C1 segment of cervical spinal cord (tissue), 14 donors: Measurements from ENCODE around the gene TIAM2.
A peak's percentile ranks its signal among the peaks of the same experiment; 100 is the strongest.

Source experiments
- DNase-seq, 14 donors: peaks; one replicate each; lab custom pipeline; 2025; lab: John Stamatoyannopoulos, UW

The TIAM2 gene

GRCh38 chr6:155023717-155024116, 28.6 kb downstream of the TIAM2 start:
- DNase-seq = no peak

GRCh38 chr6:155024391-155025027, 29.4 kb downstream of the TIAM2 start:
- no peak for DNase-seq

- DNase-seq = peak in 1 of 14 donors; percentile 30
Measured at GRCh38 chr6:155026022-155026705, 31.0 kb downstream of the TIAM2 start.

- no peak for DNase-seq
Measured at GRCh38 chr6:155026706-155027045, 31.6 kb downstream of the TIAM2 start.

GRCh38 chr6:155030148-155030720, 35.1 kb downstream of the TIAM2 start:
- no peak for DNase-seq

GRCh38 chr6:155031091-155031490, 36.0 kb downstream of the TIAM2 start:
- DNase-seq = no peak

- DNase-seq = no peak
Measured at GRCh38 chr6:155033021-155033791, 38.1 kb downstream of the TIAM2 start.

- no peak for DNase-seq
Measured at GRCh38 chr6:155036907-155037306, 41.8 kb downstream of the TIAM2 start.

GRCh38 chr6:155038104-155038503, 43.0 kb downstream of the TIAM2 start:
- no peak for DNase-seq

- DNase-seq = no peak
Measured at GRCh38 chr6:155038527-155038926, 43.4 kb downstream of the TIAM2 start.

- no peak for DNase-seq
Measured at GRCh38 chr6:155039618-155040017, 44.5 kb downstream of the TIAM2 start.

GRCh38 chr6:155040154-155040553, 45.0 kb downstream of the TIAM2 start:
- no peak for DNase-seq

GRCh38 chr6:155040901-155041650, 46.0 kb downstream of the TIAM2 start:
- peak in 1 of 14 donors; percentile 6 for DNase-seq

- DNase-seq = peak in 1 of 14 donors; percentile 5
Measured at GRCh38 chr6:155041741-155042279, 46.7 kb downstream of the TIAM2 start.

GRCh38 chr6:155042983-155043382, 47.9 kb downstream of the TIAM2 start:
- no peak for DNase-seq

GRCh38 chr6:155045561-155046404, 50.7 kb downstream of the TIAM2 start:
- DNase-seq = no peak

GRCh38 chr6:155047523-155047922, 52.4 kb downstream of the TIAM2 start:
- DNase-seq = no peak

GRCh38 chr6:155050311-155050710, 55.2 kb downstream of the TIAM2 start:
- DNase-seq = no peak

- DNase-seq = no peak
Measured at GRCh38 chr6:155054491-155055250, 59.6 kb downstream of the TIAM2 start.

GRCh38 chr6:155055729-155056128, 60.6 kb downstream of the TIAM2 start:
- DNase-seq = no peak
